ENCODE results near the gene AURKB.

DNA sequence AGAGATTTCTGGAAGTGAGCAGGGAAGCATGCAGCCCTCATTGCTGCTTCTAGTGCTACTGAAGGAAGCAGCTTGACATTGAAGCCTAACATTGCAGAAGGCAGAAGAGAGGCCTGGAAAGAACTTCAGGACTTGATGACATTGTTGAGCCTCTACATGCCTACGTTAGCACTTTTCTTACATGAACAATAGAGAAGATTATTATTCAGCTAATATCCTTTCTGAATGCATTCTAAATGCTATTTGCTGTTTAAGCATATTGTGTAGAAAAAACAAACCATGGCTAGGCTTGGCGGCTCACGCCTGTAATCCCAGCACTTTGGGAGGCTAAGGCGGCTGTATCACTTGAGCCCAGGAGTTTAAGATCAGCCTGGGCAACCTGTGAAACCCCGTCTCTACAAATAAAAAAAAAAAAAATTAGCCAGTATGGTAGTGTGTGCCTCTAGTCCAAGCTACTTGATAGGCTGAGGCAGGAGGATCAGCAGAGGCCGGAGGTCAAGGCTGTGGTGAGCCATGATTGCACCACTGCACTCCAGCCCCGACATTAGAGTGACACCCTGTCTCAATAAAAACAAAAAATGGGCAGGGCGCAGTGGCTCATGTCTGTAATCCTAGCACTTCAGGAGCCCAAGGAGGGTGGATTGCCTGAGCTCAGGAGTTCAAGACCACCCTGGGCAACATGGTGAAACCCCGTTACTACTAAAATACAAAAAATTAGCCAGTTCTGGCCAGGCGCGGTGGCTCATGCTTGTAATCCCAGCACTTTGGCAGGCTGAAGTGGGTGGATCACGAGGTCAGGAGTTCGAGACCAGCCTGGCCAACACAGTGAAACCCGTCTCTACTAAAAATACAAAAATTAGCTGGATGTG lies 2.2 kb upstream of the AURKB start:
- TF ChIP-seq POLR2A (IDR thresholded peaks at IDR 0.05), result no peak
- no peak for TF ChIP-seq CTCF (IDR thresholded peaks at IDR 0.05)
